Large intestine (tissue), 3 donors: ENCODE measurements around the gene HOGA1. TPM values are rescaled to one million over a fixed set of nuclear protein-coding genes. Genes with fewer than 3 reads are reported as not detected.
"Not testable (repeated sequence)": the region's sequence is repeated elsewhere in the genome, so short reads cannot be mapped to it uniquely, and the experiment has no call there.

Source experiments
- DNase-seq, 2 donors: peaks; one replicate each; pipeline versions ENCODE4 v3.0.0 to v3.0.0-alpha.2; 2013
- H3K27ac ChIP-seq: one replicate; pipeline ENCODE4 v1.5.1; 2013; ENCODE audit warnings: low read length
- H3K27me3 ChIP-seq: 2 replicates; pipeline ENCODE4 v1.6.1; 2013; ENCODE audit warnings: low read length; ENCODE audit not compliant: control insufficient read depth, insufficient read depth
- H3K36me3 ChIP-seq: 2 replicates; pipeline ENCODE4 v1.6.1; 2013; ENCODE audit warnings: low read length; ENCODE audit not compliant: control insufficient read depth, insufficient read depth
- H3K4me1 ChIP-seq: one replicate; pipeline ENCODE4 v1.6.1; 2013; ENCODE audit warnings: low read length; ENCODE audit not compliant: control insufficient read depth, insufficient read depth
- H3K4me3 ChIP-seq: one replicate; pipeline ENCODE4 v1.5.1; 2013; ENCODE audit warnings: low read length
- H3K9me3 ChIP-seq: one replicate; pipeline ENCODE4 v1.6.1; 2013; ENCODE audit warnings: mild to moderate bottlenecking, low read depth, low read length, moderate library complexity; ENCODE audit not compliant: control insufficient read depth
- WGBS: methylation state at CpG from one replicate; pipeline ENCODE4 v1.1.5; 2013; ENCODE audit warnings: low lambda C conversion rate; ENCODE audit not compliant: insufficient coverage; 5-methylcytosine and 5-hydroxymethylcytosine counted together
- polyA plus RNA-seq: library from polyadenylated mRNA; unstranded; fragments of 120-200 nt; gene quantifications from one replicate; pipeline ENCODE4 v1.2.1, GENCODE V29; 2013

The HOGA1 gene
- polyA plus RNA-seq, 1 donor = 3.2 TPM

DNA sequence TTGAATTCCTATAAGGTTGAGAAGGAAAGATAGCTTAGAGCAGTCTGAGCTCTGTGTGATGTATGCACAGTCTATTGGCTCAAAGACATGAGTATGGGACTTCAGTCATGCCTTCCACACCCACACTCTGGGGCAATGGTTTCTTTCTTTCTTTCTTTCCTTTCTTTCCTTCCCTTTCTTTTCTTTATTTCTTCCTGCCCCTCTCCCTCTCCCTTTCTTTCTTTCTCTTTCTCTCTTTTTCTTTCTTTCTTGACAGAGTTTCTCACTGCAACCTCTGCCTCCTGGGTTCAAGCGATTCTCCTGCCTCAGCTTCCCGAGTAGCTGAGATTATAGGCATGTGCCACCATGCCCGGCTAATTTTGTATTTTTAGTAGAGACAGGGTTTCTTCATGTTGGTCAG, 54.9 kb downstream of the HOGA1 start:
- H3K9me3 ChIP-seq, H3K27me3 ChIP-seq, H3K27ac ChIP-seq, H3K4me3 ChIP-seq, DNase-seq, H3K4me1 ChIP-seq, H3K36me3 ChIP-seq: not testable (repeated sequence)
- 100% methylated on average over 1 of the region's 3 CpGs for WGBS

DNA sequence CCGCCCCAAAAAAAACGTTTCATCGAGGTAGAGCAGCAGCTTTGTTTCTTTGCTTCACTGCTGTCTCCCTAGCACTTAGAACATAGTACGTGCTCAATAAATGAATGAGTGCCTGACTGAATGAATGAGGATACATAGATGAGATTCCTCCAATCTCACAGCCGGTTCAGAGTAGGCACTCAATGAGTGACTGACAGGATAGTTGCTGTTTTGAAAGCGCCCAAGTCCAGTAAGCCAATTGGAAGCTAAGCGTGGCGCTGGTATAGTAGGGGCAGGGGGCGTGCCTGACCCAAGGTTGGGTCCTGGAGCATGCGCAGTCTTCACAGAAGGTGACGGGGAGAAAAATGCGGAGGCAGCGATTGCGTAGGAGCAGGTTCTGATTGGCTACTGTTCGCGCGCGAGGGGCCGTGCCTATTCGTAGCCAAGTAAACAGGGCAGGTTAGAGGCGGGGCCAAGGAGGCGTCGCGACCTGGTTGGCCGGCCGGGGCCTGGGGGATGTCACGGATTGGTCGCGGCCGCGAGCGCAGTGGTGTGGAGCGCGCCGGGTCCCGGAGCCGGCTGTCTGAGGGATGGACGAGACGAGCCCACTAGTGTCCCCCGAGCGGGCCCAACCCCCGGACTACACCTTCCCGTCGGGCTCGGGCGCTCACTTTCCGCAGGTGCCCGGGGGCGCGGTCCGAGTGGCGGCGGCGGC, 56.1 kb downstream of the HOGA1 start, which contains the start of gene PI4K2A:
TSS of gene PI4K2A (plus strand) at position 498 of the 694 bp plus-strand sequence. CDS start at position 570, 72 bp downstream.
- no peaks in the 10 kb centered on the region for H3K27me3 ChIP-seq
- 17% methylated on average over 1 of the region's 54 CpGs for WGBS
- H3K4me1 ChIP-seq = peaks cover 5% of the 10 kb centered on the region
- H3K27ac ChIP-seq = peak within 1 kb of the TSS; percentile 55
- peak; percentile 99 to 100 for DNase-seq
- no peaks in the 10 kb centered on the region for H3K9me3 ChIP-seq
- H3K36me3 ChIP-seq = peaks cover 16% of the 10 kb centered on the region
- peak within 1 kb of the TSS; percentile 64 for H3K4me3 ChIP-seq

DNA sequence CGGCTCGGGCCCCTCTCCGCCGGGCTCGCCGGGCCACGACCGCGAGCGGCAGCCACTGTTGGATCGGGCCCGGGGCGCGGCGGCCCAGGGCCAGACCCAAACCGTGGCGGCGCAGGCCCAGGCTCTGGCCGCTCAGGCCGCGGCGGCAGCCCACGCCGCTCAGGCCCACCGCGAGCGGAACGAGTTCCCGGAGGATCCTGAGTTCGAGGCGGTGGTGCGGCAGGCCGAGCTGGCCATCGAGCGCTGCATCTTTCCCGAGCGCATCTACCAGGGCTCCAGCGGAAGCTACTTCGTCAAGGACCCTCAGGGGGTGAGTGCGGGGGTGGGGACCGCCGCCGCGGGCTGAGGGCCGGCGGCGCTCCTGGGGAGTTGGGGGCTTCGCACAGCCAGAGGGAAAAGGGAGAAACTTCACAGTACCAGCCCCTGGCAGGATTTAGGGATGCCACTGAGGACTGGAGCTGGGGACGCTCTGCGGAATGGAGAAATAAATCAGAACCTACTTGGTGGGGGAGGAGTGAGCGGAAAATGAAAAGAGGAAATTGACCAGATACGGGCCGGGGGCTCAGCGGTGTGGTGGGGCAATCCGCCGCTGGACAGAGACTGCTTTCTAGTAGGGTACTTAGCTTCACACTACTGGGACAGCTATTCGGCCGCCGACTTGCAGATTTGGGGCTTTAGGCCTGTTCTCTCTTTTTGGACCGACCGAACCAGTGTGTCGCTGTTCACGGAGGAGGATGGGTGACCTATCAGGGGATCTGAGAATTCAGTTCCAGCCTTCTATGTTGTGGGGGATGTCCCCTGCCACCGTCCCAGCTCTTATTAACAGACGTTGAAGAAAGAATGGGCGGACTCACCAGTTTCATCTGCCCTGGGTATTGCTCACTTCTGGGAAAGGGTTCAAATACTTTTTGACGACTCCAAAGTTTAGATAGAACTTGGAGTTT, 57.0 kb downstream of the HOGA1 start:
- peaks cover 5% of the 10 kb centered on the region for H3K4me1 ChIP-seq
- H3K9me3 ChIP-seq = no peaks in the 10 kb centered on the region
- DNase-seq = peak in 1 of 2 donors; percentile 49
- 0% methylated on average over 2 of the region's 67 CpGs for WGBS
- no peaks in the 10 kb centered on the region for H3K27me3 ChIP-seq
- H3K4me3 ChIP-seq = peak overlapping the region; percentile 64
- peaks cover 19% of the 10 kb centered on the region for H3K36me3 ChIP-seq
- H3K27ac ChIP-seq = peak overlapping the region; percentile 49

DNA sequence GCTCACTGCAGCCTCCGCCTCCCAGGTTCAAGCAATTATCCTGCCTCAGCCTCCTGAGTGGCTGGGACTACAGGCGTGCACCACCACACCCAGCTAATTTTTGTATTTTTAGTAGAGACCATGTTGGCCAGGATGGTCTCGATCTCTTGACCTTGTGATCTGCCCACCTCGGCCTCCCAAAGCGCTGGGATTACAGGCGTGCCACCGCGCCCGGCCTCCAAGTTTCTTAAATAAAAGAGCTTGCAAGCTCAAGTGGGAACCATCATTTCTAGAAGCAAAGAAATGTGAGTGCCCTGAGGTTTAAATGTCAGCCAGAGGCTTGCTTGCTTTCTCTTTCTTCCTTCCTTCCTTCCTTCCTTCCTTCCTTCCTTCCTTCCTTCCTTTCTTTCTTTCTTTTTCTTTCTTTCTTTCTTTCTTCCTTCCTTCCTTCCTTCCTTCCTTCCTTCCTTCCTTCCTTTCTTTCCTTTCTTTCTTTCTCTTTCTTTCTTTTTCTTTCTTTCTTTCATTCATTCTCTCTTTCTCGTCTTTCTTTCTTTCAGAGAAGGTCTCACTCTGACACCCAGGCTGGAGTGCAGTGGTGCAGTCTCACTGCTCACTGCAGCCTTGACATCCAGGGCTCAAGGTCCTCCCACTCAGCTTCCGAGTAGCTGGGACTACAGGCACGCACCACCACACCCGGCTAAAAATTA, 58.4 kb downstream of the HOGA1 start:
- not testable (repeated sequence) for H3K4me3 ChIP-seq, H3K27me3 ChIP-seq, H3K9me3 ChIP-seq, H3K27ac ChIP-seq, H3K4me1 ChIP-seq, DNase-seq
- peaks cover 19% of the 10 kb centered on the region for H3K36me3 ChIP-seq
- WGBS = 89% methylated on average over 1 of the region's 13 CpGs

DNA sequence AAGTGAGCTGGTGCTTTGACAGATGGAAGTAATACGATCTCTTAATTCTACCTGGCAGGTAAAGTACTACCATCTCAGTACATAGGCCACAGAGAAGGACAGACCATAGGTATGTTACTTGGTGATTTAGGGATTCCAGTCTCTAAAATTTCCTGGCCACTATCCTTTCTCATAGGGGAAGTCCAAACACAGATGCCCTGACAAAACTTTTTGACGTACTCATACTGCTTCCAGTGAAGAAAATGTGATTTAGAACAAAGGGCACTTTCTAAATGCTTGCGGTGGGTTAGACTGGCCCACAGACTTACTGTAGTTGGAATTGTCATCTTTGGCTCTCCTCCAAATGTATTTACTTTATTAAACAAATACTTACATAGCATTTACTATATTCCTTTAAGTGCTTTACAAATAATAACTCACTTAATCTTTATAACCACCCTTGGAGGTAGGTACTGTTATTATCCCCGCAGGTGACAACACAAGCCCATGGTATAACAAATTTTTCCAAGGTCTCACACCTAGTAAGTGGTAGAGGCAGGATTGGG, 59.3 kb downstream of the HOGA1 start:
- H3K36me3 ChIP-seq = peaks cover 22% of the 10 kb centered on the region
- no peak for DNase-seq
- H3K4me3 ChIP-seq = no peak overlapping the region
- no peaks in the 10 kb centered on the region for H3K9me3 ChIP-seq
- H3K27ac ChIP-seq = no peak overlapping the region
- no CpG with 5 or more reads among the region's 4 CpGs for WGBS
- H3K27me3 ChIP-seq = no peaks in the 10 kb centered on the region
- peaks cover 9% of the 10 kb centered on the region for H3K4me1 ChIP-seq

DNA sequence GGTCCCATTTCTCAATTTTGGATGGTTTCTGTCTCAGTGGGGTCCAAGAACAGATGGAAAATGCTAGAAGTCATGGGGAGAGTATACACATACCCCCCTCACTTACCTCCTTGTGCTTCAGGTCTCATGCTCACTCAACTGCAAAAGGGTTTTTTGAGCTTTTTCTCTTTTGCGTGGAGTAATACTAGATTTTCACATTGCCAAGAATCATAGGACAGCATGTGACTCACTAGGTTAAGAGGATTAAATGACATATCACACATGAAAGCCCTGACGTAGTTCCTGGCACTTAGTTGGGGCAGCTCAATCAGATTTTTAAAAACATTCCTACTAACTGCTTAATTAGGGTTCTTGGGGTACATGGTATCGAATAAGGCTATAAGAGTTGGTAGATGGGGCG, 60.7 kb downstream of the HOGA1 start:
- Histone ChIP-seq H3K27me3 (no peaks in the 10 kb centered on the region), H3K27ac (no peak overlapping the region), H3K36me3 (peaks cover 23% of the 10 kb centered on the region), H3K4me3 (no peak overlapping the region), H3K4me1 (peaks cover 17% of the 10 kb centered on the region), H3K9me3 (no peaks in the 10 kb centered on the region)
- WGBS = no CpG with 5 or more reads among the region's 4 CpGs
- no peak for DNase-seq

DNA sequence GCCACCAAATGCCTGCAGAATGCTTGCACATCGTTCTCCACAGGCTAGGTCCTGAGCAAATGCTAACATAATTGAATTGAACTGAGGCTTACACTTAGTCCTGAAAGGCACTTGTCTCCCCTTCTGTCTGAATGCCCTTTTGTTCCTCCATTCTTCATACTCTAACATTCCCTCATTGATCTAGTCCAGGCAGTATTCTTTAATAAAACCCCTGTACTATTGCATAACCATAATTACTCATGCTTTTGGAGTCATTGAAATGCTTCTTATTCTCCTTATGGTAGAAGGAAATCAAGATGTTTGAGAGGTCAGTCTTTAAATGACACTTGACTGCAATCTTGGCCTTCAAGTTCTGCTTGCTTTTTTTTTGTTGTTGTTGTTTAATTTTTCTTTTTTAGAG, 63.4 kb downstream of the HOGA1 start:
- H3K27me3 ChIP-seq = no peaks in the 10 kb centered on the region
- peak in 1 of 2 donors; percentile 39 for DNase-seq
- H3K4me1 ChIP-seq = peaks cover 22% of the 10 kb centered on the region
- H3K27ac ChIP-seq = peak overlapping the region; percentile 35
- no CpG with 5 or more reads among the region's 1 CpG for WGBS
- no peak overlapping the region for H3K4me3 ChIP-seq
- peaks cover 45% of the 10 kb centered on the region for H3K36me3 ChIP-seq
- H3K9me3 ChIP-seq = no peaks in the 10 kb centered on the region

DNA sequence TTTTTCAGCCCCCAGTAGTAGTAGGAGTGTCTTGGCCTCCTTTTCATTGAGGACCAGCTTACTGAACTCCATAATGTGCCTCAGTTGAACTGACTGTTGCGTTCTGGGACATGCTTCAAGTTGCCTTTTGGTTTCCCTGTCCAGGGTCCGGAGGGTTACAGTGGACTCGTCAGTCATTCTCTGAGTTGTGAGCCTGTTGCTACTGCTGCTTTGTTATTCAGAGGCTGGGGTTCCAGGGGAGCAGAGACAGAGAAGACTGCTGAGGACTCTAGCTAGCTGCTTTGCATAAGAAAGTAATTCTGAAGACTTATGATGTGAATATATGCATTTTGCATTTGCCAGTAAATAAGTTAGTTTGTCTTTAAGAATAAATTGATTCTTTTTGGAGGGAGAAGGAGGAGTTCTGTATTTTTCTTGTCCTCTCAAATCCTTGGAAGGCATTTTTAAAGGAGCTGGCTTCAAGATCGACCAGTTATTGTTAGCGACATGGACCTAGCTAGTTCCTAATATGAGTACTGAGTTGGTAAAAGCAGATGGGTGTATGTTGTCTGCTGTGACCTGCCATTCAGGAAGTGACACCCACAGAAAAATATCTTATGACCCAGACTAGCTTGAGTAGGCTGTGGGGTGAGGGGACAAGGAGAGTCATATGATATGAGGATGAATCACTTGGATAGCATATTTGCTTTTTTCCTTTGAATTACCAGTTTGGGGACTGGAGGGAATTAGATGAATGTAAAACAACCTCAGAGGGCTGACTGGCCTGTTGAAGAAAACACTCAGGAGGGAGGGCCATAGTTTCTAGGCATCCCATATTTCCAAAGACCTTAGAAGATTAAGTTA, 64.6 kb downstream of the HOGA1 start:
- no peaks in the 10 kb centered on the region for H3K27me3 ChIP-seq
- H3K4me3 ChIP-seq = no peak overlapping the region
- no CpG with 5 or more reads among the region's 5 CpGs for WGBS
- peaks cover 17% of the 10 kb centered on the region for H3K4me1 ChIP-seq
- no peaks in the 10 kb centered on the region for H3K9me3 ChIP-seq
- peak; percentile 58 to 80 for DNase-seq
- peak overlapping the region; percentile 82 for H3K27ac ChIP-seq
- H3K36me3 ChIP-seq = peaks cover 51% of the 10 kb centered on the region

DNA sequence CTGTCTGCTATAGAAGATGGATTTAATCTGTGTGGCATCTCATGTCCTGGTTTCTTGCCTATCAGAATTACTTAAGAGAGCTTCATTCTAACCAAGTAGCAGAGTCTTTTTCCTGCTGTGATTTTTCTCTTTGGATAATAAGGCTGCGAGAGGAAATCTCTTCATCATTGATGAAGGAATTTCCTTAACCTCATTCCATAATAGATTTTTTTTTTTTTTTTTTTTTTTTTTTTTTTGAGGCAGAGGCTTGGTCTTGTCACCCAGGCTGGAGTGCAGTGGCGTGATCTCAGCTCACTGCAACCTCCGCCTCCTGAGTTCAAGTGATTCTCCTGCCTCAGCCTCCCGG, 65.2 kb downstream of the HOGA1 start:
- not testable (repeated sequence) for H3K27me3 ChIP-seq, H3K4me3 ChIP-seq, DNase-seq, H3K9me3 ChIP-seq
- H3K36me3 ChIP-seq = peaks cover 52% of the 10 kb centered on the region
- peaks cover 17% of the 10 kb centered on the region for H3K4me1 ChIP-seq
- no CpG with 5 or more reads among the region's 4 CpGs for WGBS
- peak overlapping the region; percentile 82 for H3K27ac ChIP-seq
